ENCODE measurements around the gene MEAK7.

The MEAK7 gene

DNA sequence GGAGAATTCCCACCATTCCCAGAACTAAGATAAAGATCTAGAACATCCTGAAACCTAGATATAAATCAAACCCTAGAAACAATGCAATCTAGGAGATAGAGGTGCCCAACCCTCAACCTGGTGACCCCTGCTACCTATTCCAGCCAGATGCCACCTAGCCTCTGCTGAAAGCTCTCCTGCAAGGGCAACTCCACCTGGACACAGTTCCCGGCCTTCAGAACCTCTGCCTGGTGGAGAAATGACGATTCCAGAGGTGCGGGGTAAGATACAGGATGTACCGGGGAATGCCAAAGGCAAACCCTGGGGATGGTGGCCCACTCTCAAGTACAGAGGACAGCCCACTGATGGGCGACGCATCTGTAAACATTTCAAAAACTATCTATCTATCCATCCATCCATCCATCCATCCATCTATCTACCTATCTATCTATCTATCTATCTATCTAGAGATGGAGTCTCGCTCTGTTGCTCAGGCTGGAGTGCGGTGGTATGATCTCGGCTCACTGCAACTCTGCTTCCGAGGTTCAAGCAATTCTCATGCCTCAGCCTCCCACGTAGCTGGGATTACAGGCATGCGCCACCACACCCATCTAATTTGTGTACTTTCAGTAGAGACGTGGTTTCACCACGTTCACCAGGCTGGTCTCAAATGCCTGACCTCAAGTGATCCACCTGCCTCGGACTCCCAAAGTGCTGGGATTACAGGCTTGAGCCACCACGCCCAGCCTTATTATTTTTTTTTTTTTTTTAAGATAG is 19.0 kb downstream of the MEAK7 start:
- no peak for DNase-seq

DNA sequence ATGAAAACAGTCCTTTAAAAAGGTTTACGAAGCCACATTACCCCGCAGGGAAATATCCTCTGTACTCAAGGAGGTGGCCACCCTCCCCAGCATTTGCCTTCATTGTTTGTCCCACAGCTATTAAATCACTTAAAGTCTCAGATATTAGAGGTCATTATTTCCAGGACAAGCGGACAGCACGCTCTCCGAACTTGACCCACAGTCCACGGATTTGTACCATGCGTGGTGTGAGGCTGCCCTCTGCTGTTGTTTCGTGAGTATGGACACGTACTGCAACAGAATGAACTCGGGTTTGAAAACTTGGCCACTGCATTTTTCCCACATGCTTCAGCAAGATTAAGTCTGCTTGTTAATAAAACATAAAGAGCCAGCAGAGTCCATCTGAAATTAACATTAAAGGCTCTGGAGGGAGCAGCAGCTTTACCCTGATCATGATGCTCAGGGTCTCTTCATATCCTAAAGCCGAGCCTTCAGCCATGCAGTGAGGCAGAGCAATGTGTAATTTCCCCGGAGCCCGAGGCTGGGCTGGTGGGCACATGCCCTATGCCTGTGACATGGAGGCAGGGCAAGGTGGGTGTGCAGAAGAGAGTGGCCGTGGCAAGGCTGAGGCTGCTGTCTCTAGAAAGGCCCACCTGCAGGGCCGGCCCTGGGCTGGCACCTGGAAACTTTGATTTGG is 19.7 kb downstream of the MEAK7 start:
- no peak for DNase-seq

DNA sequence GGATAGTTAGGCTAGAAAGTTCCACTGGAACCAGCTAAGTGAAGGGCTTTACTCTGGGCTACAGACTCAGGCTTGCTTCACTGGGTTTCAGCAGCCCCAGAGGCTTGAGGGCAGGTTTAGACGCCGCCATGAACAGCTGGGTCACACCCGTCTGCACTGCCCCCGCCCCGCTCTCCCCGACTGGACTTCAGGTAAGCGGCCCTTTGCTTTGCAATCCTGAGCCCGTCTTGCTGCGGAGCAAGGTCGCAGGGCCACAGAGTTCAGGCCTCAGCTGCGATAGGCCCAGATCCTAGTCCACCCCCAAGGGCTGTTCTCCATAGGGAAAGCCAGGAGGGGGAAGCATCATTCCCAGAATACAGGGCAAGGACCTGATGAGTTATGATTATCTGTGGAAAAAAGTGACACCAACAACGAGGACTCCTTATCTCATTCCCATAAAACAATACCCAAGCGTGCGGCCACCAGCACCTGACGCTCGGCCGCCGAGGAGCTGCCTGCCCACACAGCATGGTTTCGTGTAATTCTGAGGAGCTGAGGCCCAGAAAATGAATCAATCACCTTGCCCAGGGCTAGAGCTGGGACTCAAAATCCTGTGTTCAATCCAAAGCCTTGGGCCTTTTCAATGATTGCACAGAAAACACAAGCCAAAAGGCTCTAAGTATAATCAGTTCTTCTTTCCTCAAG is 20.4 kb downstream of the MEAK7 start:
- DNase-seq: no peak

DNA sequence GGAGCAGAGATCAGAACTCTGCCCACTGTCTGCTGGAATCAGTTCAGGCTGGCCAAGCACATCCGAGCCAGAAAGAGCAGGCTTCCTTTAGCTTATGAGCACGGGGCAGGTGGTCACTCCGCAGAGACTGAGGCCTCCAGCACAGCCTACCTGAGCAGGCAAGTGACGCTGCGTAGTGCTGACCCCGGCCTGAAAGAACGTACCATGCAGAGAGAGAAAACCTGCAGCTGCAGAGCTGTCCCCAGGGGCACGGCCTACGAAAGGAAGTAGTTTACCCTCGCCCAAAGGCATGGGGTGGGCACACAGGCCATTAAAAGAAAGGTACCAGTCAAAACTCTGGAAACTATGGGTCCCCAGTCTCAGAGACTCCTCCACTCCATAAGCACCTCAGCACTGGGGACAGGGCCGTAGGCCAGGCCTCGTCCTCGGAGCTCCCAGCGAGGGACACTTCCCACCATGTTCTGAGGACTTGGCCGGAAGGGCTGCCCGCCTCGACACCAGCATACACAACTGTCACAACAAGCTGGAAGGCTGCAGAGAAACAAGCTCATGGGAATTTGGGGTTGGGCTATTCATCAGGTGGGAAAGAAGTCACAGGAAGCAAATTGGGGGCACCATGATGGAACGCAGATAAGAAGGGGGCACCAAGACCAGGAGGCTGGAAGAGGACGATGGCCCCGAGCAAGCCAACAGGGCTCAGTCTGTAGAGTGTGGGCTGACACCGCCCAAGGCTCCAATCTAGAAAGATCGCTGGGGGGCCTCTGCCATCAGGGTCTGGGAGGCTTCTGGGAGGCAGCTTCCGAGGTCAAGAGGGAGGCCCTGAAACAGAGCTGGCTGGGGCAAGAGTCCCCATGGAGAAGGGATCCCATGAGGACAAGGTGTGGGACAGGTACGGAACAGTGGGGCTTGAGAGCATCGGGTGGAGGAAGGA is 21.2 kb downstream of the MEAK7 start:
- DNase-seq: no peak

DNA sequence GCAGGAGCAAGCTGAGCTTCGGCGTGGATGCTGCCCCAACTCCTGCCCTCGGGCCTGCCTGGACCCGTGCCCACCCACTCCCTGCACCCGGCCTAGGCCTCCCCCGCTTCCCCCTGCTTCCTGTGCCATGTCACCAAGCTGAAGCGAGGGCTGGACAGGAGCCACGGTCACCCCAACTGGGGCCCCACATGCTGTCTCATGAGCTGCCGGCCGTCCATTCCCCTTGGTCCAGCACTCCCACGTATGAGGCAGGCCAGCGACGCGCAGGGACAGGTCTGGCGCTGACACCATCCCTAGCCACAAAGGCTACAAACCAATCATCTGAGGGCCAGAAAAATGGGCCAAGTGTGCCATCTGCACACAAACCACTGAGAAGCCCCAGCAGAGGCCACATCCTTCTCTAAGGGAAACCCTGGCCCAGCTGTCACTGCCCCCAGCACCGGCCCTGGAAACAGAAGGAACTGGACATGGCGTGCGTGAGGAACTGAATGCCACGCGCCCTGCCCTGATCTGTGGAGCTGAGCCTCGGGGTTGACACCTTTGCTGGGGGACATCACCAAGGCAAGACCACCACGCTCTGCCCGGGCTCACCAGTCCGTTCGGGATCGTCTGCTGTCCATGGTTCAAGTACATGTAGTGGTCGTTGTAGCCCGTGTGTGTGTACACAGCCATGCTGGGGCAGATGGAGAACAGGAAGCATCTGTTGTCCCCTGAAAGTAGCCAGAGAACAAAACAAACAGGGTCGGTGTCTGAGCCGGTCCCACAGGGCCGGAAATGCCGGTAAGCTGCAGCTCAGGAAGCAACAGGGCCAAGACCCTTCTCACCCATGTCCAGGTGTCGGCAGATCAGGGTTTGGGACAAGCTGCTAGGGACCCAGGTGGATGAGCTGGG is 22.2 kb downstream of the MEAK7 start:
- no peak for DNase-seq

DNA sequence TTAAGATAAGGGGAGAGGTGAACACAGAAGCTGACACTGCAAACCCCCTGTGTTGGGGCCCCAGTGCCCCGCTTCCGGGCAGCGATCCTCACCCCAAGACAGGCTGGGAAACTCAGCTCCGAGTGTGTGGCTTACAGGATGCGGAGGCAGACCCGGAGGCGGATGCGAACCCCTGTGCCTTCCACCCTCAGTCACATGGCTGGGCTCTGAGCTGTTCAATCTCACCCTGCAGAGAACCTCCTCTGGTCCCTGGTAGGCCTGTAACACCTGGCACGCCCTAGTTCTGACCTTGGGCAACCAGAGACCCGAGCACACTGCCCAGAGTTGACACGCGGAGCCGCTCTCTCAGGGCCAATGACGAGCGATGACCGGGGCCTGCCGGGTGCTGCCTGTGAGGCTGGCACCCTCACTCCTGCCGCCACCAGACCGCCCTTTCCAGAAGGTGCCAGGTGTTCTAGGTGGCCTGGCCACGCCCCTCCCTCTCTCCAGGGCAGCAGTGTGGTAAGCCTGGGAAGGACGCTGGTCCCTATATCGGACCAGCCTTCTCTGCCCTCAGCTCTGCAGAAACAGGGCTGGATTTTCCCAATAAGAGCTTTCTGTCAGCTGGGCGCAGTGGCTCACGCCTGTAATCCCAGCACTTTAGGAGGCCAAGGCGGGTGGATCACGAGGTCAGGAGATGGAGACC is 23.3 kb downstream of the MEAK7 start:
- no peak for DNase-seq

DNA sequence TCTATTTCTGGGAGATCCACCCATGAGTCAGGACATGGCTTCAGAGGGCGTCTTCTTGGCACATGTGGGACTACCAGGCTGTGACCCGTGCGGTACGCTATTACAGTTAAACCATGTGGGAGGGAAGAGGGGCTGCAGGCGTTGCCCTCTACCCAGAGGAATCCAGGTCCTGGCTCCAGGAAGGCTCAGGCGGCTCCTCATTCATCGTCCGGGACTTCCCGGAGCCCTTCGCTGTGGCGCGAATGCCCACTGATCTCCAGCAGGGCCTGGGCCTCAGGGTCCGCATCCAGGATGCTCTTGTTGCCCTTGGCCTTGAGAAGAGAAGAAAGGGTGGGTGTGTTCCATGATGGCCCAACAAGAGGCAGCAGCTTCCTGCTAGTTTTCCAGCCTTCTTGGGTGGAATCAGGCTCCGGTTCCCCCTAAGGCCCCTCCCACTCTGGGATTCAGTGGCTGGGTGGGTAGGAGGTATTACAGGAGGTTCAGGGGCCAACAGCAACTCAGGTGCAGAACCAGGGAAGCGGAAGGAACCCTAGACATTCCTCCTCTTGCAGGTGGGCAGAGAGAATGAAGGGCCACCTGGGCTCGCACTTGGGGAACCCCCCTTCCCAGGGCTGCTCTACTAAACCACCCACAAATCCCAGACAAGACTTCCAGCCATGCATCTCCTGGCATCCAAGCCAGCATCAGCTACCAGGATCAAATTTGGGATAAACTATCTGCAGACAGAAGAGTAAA is 24.6 kb downstream of the MEAK7 start:
- no peak for DNase-seq

DNA sequence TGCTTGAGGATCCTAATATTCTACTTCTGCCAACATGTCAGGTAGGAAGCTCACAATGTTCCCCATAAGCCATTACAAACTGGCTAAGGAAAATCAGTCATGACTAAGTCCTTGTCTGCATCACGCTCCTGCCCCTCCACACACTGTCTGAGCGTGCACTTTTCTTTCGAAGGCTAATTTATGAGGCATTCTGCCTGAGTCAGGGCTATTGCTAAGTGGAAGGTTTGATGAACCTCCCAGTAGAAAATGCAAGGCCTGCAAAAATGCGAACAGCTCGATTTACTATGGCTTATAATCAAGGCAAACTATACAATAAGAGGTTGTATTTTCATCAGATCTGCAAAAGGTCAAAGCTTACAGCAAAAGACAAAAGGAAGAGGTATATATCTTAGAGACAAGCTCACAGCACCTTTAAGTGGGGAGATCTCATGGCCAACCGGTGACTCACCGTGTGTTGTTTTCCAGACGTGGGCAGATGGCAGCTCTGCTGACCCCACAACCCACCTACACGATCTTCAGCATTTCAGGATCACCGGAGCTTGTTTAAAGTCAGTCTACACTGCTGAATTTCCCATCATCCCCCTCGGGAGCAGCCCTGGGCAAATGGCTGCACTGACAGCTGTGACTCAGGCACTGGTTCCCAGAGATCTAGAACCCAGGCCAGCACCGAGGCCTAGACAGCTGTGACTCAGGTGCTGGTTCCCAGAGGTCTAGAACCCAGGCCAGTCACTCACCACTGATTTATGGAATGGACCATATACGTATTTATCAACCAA is 26.1 kb downstream of the MEAK7 start:
- no peak for DNase-seq

DNA sequence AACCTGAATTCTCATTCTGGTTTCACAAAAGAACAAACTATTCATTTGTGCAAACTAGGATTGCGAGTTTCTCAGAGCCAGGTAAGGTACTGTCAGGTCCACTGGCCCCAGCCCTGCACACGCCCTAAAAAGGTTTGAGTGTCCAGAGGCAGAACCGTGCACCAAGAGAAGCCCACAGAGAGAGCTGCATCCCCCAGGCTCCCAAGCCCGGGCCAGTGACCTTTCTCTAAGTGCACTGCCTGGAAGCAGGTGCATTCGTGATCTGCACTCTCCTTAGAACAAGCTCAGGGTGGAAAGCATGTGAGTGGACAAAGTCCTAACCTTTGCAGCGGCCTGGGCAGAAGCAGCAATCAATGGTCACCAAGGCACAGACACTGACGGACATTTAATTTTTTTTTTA is 26.8 kb downstream of the MEAK7 start:
- no peak for DNase-seq

DNA sequence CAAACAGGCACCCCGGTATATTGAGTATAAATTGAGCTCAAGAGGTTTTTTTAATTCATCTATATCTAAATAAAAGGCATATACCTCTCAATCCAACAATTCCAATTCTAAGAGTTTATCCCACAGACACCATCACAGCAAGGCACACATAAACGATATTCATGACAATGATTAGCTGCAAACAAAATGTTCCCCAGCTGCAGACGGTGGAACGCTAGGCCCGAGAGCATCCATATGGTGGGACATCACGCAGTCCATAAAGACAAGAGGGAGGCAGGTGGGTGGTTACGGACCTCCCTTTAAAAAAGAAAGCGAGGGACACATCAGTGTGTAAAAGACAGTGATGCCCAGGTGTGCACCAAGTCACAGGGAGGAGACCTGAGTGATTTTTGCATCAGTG is 28.1 kb downstream of the MEAK7 start:
- no peak for DNase-seq

DNA sequence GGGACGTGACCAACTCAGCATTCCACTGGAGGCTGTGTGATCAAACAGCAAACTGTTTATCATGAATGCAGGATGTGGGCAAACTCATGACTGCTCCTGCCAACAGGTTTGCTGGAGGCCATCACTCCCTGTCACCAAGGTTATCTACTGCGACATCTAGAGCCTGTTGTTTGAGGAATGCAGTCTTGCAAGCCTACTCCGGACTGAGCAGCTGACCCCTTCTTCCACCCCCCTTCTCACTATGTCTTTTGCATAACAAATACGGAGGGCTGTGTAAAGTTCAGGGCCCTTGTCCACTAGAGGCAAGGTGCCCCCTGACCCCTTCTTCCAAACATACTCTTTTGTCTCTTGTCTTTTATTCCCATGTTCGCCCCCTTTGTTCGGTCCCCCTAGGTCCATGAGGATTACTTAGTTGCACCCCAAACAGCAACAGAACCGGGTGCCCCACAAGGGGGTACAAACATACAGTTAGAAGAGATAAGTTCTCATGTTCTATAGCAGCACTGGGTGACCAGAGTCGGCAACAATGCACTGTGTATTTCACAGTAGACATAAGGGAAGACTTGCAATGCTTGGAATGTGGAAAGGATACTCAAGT is 28.7 kb downstream of the MEAK7 start:
- no peak for DNase-seq

DNA sequence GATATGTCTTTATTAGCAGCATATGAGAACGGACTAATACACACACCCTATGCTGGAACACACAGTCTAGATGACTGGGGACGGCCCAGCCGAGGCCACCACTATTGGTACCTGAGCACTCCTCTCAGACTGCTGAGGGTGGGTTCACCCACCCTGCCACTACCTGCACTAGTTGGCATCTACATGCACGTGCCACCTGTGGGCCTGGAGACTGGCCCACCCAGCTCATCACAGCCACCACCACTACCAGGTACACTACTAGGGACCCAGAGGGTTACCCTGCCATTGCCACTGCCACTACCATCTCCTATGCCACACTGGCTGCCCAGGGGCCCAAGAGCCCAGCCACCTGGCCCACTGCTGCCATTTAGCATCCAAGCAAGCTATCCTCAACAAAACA is 32.5 kb downstream of the MEAK7 start:
- no peak for DNase-seq

DNA sequence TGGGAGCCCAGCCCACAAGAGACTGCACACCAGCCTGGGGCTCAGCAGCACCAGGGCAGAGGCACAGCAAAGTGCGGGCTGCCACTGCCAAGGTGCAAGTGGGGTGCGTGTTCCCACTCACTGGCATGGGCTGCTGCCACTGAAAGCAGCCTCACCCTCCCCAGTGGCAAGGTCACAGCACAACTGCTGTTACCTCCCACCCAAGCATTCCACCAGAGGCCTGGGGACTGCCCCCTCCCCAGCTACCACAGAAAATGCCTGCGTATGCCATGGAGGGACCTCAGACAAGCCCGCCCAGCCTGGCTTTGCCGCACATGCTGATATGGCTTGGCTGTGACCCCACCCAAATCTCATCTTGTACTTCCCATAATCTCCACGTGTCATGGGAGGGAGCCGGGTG is 33.1 kb downstream of the MEAK7 start:
- DNase-seq: no peak

DNA sequence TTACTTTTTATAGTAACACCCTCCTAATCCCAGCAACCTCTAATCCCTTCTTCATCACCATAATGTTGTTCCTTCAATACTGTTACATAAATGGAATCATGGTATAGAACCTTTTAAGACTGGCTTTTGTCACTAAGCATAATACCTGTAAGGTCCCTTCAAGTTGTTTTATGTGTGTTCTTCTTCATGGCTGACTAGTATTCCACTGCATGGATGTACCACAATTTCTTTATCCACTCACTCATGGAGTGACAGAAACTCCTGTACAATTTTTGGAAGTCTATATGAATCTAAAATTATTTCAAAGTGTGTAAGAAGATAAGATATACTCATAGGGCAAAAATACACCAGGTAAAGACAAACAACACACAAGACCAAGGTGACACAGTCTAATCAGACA is 36.8 kb downstream of the MEAK7 start:
- no peak for DNase-seq

DNA sequence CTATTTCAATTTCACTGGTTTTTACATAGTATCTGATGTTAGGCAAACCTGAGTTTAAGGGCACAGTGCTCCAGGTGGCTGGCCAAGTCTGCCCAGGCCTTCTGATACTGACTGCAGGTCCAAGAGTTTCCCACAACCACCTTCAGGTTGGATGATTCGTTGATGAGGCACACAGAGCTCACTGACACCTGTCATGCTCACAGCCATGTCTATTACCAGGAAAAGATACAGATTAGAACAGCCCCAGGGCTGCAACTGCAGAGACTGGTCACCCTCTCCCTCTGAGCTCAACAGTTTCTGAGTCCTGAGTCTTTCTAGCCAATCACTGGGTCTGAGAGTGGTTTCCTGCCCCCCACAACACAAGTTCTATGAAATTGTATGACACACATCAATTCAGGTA is 37.2 kb downstream of the MEAK7 start:
- no peak for DNase-seq

DNA sequence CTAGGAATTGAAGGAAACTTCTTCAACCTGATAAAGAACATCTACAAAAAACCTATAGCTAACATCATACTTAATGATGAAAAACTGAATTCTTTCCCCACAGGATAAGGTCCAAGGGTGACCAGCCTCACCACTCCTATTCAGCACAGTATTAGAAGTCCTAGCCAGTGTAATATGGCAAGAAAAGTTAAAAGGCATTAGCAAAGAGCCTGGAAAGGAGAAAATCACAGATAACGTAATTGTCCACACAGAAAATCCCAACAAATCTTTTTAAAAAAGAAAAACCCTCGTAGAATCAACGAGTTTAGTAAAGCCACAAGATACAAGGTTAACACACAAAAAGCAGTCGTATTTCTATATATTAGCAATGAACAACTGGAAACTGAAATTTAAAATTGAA is 37.8 kb downstream of the MEAK7 start:
- DNase-seq: no peak

DNA sequence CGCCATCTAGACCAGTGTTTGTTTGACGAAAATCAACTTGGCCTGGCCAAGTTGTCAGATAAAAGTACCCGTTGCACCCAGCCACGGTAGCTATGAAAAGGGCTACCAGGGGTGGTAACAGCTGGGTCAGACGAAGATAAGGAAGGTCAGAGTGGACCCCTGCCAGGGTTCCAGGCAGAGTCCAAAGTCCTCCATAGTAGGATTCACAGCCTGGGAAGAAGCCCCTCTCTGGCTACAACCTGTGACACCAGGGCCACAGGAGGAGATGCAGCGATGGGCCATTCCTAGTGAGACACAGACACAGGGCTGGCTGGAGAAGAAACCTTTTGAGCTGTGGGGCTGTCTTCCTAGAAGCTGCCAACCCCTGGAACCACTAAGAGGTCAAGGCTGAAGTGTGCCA is 39.3 kb downstream of the MEAK7 start:
- no peak for DNase-seq

DNA sequence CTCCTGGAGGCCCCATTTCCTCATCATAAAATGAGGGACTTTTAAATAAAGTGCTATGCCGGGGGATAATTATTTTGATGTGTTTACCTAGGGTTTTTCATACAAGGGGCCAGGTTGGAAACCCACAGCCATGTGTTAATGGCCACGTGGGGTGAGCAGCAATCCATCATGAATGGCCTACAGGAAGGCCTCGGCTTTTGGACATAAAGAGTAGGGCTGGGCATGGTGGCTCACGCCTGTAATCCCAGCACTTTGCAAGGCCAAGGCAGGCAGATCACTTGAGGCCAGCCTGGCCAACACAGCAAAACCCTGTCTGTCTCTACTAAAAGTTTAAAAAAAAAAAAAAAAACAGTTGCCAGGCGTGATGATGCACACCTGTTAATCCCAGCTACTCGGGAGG is 40.3 kb downstream of the MEAK7 start:
- no peak for DNase-seq

DNA sequence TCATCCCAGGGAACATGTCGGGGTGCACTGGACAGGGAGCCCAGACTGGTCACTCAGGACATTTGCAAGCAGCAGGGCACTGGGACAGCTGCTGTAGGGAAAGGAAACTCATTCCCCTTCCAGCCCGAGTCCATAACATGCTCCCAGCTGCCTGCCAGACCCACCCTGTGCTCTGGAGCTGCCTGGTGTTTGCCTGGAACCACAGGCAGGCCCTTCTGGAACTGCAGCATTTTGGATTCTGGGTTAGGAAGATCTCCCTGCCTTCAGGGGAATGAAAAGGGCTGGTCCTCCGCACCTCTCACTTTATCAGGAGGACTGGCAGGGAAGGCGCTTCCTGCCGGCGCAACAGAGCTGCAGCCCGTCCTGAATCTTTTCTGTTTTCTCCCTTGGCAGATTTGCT is 41.2 kb downstream of the MEAK7 start:
- no peak for DNase-seq
